Midbrain (tissue), 1 donor: ENCODE data around the gene NRROS.
"Not testable (repeated sequence)": the region's sequence is repeated elsewhere in the genome, so short reads cannot be mapped to it uniquely, and the experiment has no call there.

ENCODE experiments used
- DNase-seq: peaks from one replicate; lab custom pipeline; 2025; lab: John Stamatoyannopoulos, UW

The NRROS gene

DNA sequence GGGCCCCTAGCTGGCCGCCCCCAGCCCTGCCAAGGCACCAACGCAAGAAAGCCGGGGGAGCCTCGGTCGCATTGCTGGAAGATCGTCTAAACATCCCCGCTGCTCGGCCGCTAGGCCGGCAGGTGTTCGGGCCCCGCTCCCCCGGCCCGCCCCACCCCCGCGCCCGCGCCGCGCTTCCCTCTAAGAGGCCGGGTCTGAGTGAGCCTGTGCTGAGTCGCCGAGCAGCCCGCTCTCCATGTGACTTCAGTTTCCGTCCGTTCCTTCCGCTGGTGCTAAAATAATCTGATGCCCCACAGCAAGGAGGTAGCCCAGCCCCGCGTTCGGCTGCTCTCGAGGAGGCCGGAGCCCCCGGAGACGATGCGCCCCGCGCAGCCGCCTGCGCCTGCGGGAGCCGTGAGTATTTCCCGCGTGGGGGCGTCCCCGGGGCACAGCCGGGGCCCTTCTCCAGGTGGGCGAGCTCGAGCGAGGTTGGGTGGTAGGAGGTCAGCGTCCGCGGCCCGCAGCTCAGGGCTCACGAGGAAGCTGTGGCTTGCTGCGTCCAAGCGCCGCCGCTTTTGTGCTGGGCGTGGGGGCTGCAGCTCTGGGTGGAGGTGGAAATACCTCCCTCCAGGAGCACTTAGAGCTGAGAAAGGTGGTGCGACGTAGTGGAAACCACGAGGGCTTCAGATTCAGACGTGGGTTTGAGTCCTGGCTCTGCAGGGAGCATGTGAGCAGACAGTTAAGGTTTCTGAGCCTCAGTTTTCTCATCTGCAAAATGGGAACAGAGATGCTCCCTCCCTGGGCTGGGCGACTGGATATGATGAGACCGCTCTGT lies at the start of gene NRROS:
Gene NRROS, plus strand, starts transcription at position 212 of the 814 bp plus-strand sequence. CDS start 14,846 bp downstream, outside the sequence.
- DNase-seq: peak; percentile 67

- no peak for DNase-seq
Measured at GRCh38 chr3:196590279-196590678, 49.2 kb upstream of the NRROS start.

GRCh38 chr3:196596355-196596754 lies 43.1 kb upstream of the NRROS start:
- DNase-seq: no peak

DNA sequence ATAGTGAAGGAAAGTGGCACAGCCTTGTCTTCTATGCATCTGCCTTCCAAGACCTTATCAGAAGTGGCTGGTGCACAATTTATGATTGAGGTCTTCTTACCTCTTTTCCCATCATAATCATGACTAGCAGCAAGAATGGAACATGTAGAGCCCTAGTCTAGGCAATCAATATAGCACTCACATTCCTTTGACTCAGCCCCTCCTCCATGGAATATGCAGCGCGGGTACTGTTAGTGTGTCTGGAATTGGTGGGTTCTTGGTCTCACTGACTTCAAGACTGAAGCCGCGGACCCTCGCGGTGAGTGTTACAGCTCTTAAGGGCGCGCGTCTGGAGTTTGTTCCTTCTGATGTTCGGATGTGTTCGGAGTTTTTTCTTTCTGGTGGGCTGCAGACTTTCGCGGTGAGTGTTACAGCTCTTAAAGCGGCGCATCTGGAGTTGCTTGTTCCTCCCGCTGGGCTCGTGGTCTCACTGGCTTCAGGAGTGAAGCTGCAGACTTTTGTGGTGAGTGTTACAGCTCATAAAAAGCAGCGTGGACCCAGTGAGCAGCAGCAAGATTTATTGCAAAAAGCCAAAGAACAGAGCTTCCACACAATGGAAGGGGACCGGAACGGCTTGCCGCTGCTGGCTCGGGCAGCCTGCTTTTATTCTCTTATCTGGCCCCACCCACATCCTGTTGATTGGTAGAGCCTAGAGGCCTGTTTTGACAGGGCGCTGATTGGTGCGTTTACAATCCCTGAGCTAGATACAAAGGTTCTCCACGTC lies 41.3 kb upstream of the NRROS start:
- not testable (repeated sequence) for DNase-seq

- DNase-seq: no peak
Measured at GRCh38 chr3:196599734-196600128, 39.8 kb upstream of the NRROS start.

GRCh38 chr3:196600359-196600758 lies 39.1 kb upstream of the NRROS start:
- DNase-seq: no peak

GRCh38 chr3:196602673-196603072 lies 36.8 kb upstream of the NRROS start:
- DNase-seq: no peak

DNA sequence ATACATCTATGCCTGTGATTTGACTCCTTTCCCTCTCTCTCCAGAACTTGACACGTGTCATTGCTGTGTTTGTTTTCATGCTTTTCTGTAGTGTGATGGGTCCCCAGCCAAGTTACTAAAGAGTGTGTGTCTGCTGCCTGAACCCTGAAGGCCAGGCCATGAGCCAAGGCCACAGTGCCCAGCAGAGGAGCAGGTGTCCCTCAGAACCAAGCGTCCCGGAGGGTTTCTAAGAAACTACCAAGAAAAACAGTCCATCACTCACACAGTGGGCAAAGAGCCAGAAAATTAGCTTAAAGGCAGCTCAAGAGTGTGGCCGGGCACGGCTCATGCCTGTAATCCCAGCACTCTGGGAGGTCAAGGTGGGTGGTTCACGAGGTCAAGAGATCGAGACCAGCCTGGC lies 35.8 kb upstream of the NRROS start:
- no peak for DNase-seq

DNA sequence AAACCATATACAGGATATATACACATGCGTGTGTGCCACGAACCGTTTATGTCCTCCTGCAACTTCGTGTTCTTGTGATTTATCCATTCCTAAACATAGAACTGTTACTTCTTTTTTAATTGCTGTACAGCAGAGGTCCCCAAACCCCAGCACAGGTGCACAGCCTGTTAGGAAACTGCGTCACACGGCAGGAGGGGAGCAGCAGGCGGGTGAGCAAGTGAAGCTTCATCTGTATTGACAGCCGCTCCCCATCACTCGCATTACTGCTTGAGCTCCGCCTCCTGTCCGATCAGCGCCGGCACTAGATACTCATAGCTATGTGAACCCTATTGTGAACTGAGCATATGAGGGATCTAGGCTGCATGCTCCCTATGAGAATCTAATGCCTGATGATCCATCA lies 34.9 kb upstream of the NRROS start:
- no peak for DNase-seq

GRCh38 chr3:196608693-196609092 lies 30.8 kb upstream of the NRROS start:
- no peak for DNase-seq

GRCh38 chr3:196609343-196609775 lies 30.1 kb upstream of the NRROS start:
- peak; percentile 88 for DNase-seq

DNA sequence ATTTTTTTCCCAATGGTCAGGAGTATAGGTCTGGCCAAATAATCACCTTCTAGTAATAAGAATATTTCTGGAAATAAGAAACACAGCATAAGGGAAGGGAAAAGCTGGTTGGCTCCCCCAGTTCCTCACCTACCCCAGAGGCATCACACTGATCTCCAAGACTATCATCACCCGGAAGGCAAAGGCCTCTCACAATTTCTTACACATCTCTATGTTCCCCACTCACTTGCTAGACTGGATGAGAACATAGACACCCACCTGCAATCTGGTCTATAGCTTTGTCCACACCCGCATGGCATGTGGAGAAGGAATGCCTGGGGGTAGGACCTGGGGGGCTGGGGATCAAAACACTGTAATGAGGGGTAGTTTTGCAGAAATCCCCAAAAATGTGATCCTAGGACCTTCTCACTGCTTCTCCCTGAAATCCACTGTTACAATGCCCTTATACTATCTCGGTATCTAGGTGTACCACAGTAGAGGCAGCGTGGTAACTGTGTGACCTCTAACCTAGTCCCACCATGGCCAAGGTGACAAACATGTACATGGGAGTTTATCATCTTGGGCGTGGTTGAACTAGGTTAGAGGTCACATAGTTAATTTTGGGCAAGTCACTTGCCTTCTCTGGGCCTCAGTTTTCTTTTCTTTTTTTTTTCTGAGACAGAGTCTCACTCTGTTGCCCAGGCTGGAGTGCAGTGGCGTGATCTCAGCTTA lies 29.5 kb upstream of the NRROS start:
- DNase-seq: no peak

DNA sequence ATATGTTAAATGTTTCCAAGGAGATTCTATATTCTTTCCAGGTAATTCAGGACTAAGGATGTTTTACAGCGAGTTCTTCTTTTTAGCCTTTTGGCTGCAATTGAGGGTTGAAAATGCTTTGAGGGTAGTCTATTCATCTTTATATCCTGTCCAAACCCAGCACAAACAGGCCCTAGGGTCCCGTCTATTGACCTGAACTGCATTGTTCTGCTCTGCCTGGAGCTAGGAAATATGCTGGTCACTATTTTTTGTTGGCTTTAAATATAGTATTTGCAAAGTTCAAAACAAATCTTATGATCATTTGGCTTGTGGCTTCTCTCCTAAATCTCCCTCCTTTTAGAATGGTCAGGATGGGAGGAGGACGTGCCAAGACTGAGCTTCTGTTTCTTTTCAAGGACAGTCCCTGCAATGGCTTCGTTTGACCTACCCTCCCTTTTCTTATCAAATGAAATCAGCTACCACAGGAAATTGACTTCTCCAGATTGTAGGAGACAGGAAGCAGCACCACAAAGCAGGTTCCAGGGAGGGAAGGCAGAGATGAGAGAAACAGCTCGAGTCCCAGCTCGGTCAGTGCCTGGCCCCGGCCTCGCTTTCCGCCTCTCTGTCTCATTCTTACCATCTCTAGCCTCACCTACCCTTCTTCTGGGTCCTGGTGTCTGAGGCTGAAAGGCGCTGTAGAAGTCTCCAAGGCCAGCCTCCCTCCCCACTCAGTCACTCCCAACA lies 27.6 kb upstream of the NRROS start:
- no peak for DNase-seq

- not testable (repeated sequence) for DNase-seq
Measured at GRCh38 chr3:196615234-196615633, 24.3 kb upstream of the NRROS start.

GRCh38 chr3:196617256-196617655 lies 22.2 kb upstream of the NRROS start:
- DNase-seq: no peak

DNA sequence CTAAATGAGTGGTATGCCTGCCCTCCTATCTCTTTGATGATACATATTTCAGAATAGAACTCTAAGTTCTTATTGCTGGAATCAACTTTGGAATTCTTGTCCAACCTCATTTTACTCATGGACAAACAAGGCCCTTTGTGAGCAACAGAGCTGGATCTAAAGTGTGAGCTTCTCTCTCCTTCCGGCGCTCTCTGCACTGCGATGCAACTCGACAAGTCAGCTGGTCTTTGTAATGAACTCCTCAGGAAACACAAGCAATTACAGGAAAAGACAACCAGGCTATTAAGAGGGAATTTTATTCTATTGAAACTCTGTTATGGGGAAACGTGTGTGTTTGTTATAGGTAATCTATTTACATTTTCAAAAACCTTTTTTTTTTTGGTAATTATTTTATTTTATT lies 20.3 kb upstream of the NRROS start:
- DNase-seq: no peak

DNA sequence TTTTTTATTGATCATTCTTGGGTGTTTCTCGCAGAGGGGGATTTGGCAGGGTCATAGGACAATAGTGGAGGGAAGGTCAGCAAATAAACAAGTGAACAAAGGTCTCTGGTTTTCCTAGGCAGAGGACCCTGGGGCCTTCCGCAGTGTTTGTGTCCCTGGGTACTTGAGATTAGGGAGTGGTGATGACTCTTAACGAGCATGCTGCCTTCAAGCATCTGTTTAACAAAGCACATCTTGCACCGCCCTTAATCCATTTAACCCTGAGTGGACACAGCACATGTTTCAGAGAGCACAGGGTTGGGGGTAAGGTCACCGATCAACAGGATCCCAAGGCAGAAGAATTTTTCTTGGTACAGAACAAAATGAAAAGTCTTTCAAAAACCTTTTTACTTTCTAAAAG lies 19.9 kb upstream of the NRROS start:
- DNase-seq: not testable (repeated sequence)

GRCh38 chr3:196620161-196620604 lies 19.3 kb upstream of the NRROS start:
- no peak for DNase-seq

- no peak for DNase-seq
Measured at GRCh38 chr3:196620684-196621083, 18.8 kb upstream of the NRROS start.

DNA sequence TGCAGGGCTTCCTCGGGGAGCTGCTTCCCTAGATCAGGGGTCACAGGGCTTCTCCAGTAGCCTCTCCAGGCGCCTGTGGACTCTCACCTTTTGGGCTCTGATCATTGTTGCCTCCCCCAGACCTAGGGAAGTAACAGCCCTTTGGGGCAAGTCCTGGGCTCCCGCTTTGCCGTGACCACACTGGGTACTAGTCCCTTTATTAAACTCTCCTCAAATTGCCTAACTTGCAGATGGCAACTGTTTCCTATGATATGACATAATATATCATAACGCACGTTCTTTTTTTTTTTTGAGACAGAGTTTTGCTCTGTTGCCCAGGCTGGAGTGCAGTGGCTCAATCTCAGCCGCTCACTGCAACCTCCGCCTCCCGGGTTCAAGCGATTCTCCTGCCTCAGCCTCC lies 17.9 kb upstream of the NRROS start:
- DNase-seq: no peak

DNA sequence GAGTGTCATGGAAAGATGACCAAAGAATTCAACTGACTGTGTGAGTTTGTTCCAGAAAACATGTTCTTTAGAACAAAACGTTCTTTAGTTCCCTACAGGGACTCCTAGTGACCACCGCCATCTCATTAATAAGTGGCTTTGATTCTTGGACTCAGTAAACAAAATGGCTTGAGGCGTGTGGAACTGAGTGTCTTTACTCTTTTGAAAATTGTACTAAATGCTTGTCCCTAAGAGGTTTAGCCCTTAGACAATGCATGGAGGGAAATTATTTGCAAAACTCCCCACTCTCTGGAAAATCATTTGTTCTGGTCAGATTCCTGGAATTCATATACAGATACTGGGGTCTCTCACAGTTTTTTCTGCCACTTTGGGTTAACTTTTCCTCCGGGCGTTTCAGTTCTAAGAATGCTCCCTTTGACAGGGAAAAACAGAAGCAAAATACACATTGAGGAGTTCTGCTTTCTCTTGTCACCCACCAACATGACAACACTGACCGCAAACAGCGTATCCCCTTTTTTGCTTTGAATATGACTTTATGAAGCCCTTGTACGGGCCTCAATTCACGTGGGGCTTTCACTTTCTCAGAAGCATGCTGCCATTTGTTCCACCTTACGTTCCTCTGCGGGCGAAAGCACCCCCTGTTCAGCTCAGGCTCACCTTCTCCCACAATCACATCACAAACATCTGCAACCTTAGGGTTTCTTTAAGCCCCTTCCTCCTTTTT lies 15.3 kb upstream of the NRROS start:
- DNase-seq: peak; percentile 37
